WERI-Rb-1 (cell line): Measurements from ENCODE around the gene BAHCC1.
"Not testable (repeated sequence)": the region's sequence is repeated elsewhere in the genome, so short reads cannot be mapped to it uniquely, and the experiment has no call there.

ENCODE experiments used
- DNase-seq: peaks from one replicate; pipeline ENCODE4 v3.0.0-alpha.2; 2020
- H3K27ac ChIP-seq: fragments of 250-450 bp; sonication (Bioruptor Pico); 2 replicates; pipeline ENCODE4 v1.5.1; 2020; ENCODE audit warnings: mild to moderate bottlenecking, moderate library complexity
- H3K27me3 ChIP-seq: fragments of 250-450 bp; sonication (Bioruptor Pico); 2 replicates; pipeline ENCODE4 v1.5.1; 2021; ENCODE audit warnings: mild to moderate bottlenecking, low read depth, moderate library complexity; ENCODE audit not compliant: insufficient read depth, severe bottlenecking
- H3K36me3 ChIP-seq: fragments of 250-450 bp; sonication (Bioruptor Pico); 2 replicates; pipeline ENCODE4 v1.5.1; 2020; ENCODE audit warnings: mild to moderate bottlenecking, moderate library complexity
- H3K4me3 ChIP-seq: 2 replicates; pipeline ENCODE4 v1.5.1; 2011; ENCODE audit warnings: low read depth, mild to moderate bottlenecking, control low read depth, low read length
- H3K9me3 ChIP-seq: fragments of 250-450 bp; sonication (Bioruptor Pico); 2 replicates; pipeline ENCODE4 v1.5.1; 2021; ENCODE audit warnings: mild to moderate bottlenecking, moderate library complexity; ENCODE audit not compliant: severe bottlenecking
- CTCF ChIP-seq: IDR thresholded peaks from 2 replicates; pipeline ENCODE4 v1.5.1; 2011; ENCODE audit warnings: low read depth, mild to moderate bottlenecking, control low read depth, inconsistent platforms, low read length

The BAHCC1 gene

GRCh38 chr17:81349397-81350319, 45.6 kb upstream of the BAHCC1 start:
- H3K27me3 ChIP-seq = peaks cover 13% of the 10 kb centered on the region

DNA sequence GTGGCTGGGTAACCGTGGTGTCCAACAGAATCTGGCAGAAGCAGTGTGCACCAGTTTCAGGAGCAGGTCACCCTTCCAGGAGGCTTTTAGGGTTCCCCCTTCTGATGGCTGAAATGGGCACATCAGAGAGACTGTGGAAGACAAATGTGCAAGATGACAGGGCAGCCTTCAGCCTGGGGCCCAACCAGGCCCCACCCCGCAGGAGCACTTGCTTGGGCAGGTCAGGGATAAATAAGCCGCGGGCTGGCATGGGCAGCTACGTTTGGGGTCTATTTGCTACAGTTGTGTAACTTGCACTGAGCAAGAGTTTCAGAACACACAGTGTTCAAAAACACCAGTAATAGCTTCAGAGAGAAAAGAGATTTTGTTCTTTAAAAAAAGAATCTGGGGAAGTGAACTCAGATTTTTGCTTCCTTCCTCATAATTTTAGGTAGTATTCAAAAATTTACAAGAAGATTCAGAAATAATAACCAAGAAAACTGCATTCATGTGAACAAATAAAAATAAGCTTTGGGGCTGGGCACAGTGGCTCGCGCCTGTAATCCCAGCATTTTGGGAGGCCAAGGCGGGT, 44.9 kb upstream of the BAHCC1 start:
- Histone ChIP-seq H3K27ac (peak overlapping the region; percentile 71), H3K9me3 (no peaks in the 10 kb centered on the region), H3K36me3 (no peaks in the 10 kb centered on the region; the same call in 1 of the 2 replicates), H3K4me3 (no peak overlapping the region), H3K27me3 (peaks cover 5% of the 10 kb centered on the region)
- no peak for TF ChIP-seq CTCF
- no peak for DNase-seq

More at GRCh38 chr17:81349397-81350319, 45.6 kb upstream of the BAHCC1 start:
- Histone ChIP-seq H3K9me3 (no peaks in the 10 kb centered on the region), H3K27ac (peak overlapping the region; percentile 71), H3K36me3 (no peaks in the 10 kb centered on the region; the same call in 1 of the 2 replicates), H3K4me3 (no peak overlapping the region)
- no peak for TF ChIP-seq CTCF
- DNase-seq = peak; percentile 97

DNA sequence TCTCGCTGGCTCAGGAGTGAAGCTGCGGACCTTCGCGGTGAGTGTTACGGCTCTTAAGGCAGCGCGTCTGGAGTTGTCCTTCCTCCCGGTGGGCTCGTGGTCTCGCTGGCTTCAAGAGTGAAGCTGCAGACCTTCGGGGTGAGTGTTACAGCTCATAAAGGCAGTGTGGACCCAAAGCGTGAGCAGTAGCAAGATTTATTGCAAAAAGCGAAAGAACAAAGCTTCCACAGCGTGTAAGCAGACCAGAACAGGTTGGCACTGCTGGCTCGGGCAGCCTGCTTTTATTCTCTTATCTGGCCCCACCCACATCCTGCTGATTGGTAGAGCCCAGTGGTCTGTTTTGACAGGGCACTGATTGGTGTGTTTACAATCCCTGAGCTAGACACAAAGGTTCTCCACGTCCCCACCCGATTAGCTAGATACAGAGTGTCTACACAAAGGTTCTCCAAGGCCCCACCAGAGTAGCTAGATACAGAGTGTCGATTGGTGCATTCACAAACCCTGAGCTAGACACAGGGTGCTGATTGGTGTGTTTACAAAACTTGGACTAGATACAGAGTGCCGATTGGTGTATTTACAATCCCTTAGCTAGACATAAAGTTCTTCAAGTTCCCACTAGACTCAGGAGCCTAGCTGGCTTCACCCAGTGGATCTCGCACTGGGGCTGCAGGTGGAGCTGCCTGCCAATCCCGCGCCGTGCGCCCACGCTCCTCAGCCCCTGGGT, 43.8 kb upstream of the BAHCC1 start:
- not testable (repeated sequence) for H3K27me3 ChIP-seq, DNase-seq, H3K9me3 ChIP-seq, H3K4me3 ChIP-seq, H3K27ac ChIP-seq, H3K36me3 ChIP-seq

DNA sequence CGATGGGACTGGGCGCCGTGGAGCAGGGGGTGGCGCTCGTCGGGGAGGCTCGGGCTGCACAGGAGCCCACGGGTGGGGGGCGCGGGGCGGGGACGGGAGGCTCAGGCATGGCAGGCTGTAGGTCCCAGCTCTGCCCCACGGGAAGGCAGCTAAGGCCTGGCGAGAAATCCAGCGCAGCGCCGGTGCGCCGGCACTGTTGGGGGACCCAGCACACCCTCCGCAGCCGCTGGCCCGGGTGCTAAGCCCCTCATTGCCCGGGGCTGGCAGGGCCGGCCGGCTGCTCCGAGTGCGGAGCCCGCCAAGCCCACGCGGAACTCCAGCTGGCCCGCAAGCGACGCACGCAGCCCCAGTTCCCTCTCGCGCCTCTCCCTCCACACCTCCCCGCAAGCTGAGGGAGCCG, 43.2 kb upstream of the BAHCC1 start:
- DNase-seq = not testable (repeated sequence)

GRCh38 chr17:81354252-81354953, 40.9 kb upstream of the BAHCC1 start:
- Histone ChIP-seq H3K4me3 (no peak overlapping the region), H3K9me3 (no peaks in the 10 kb centered on the region), H3K27ac (no peak overlapping the region), H3K36me3 (no peaks in the 10 kb centered on the region), H3K27me3 (no peaks in the 10 kb centered on the region)
- DNase-seq = no peak
- no peak for TF ChIP-seq CTCF

More for the DNA sequence above, 43.2 kb upstream of the BAHCC1 start:
- H3K9me3 ChIP-seq, H3K36me3 ChIP-seq, H3K27me3 ChIP-seq, H3K27ac ChIP-seq, H3K4me3 ChIP-seq: not testable (repeated sequence)

- Histone ChIP-seq H3K27ac (no peak overlapping the region), H3K27me3 (no peaks in the 10 kb centered on the region), H3K4me3 (no peak overlapping the region), H3K9me3 (no peaks in the 10 kb centered on the region), H3K36me3 (no peaks in the 10 kb centered on the region)
- no peak for TF ChIP-seq CTCF
- no peak for DNase-seq
Measured at GRCh38 chr17:81354954-81355347, 40.3 kb upstream of the BAHCC1 start.
